HL-60 (cell line): ENCODE measurements around the gene S100A16.
"Not testable (repeated sequence)": the region's sequence is repeated elsewhere in the genome, so short reads cannot be mapped to it uniquely, and the experiment has no call there.

Experiments used
- DNase-seq, 2 experiments: peaks; one replicate each; pipeline ENCODE4 v3.0.0-alpha.2; 2010 to 2020; ENCODE audit warnings: low read depth in 1 of 2, low spot score in 1 of 2
- H3K27ac ChIP-seq: fragments of 250-450 bp; sonication (Bioruptor Pico); replicated peaks from 2 replicates; pipeline ENCODE4 v1.5.1; 2020; ENCODE audit warnings: mild to moderate bottlenecking, moderate library complexity
- H3K27me3 ChIP-seq: fragments of 250-450 bp; sonication (Bioruptor Pico); 2 replicates; pipeline ENCODE4 v1.5.1; 2021; ENCODE audit warnings: mild to moderate bottlenecking, moderate library complexity; ENCODE audit not compliant: insufficient read depth, poor library complexity, severe bottlenecking
- H3K4me3 ChIP-seq: replicated peaks from 2 replicates; pipeline ENCODE4 v1.5.1; 2011; ENCODE audit warnings: mild to moderate bottlenecking, control low read depth, low read length; ENCODE audit not compliant: insufficient read depth
- CTCF ChIP-seq: IDR thresholded peaks from one replicate; pipeline ENCODE4 v1.5.1; 2011; ENCODE audit warnings: low read length, control low read depth, inconsistent platforms; ENCODE audit not compliant: insufficient read depth
- GABPA ChIP-seq: IDR thresholded peaks from 2 replicates; pipeline ENCODE4 v1.6.1; 2012; ENCODE audit warnings: low read depth
- POLR2AphosphoS5 ChIP-seq: IDR thresholded peaks from 2 replicates; pipeline ENCODE4 v1.6.1; 2012; ENCODE audit warnings: low read depth
- REST ChIP-seq: IDR thresholded peaks from 2 replicates; pipeline ENCODE4 v1.6.1; 2012; ENCODE audit warnings: low read depth; ENCODE audit not compliant: insufficient replicate concordance
- SPI1 ChIP-seq: IDR thresholded peaks from 2 replicates; pipeline ENCODE4 v1.6.1; 2012; ENCODE audit warnings: low read depth, mild to moderate bottlenecking, borderline replicate concordance

S100A16 gene

GRCh38 chr1:153585006-153585405 lies 27.9 kb downstream of the S100A16 start:
- Histone ChIP-seq H3K27ac (no peak overlapping the region), H3K27me3 (peaks cover 4% of the 10 kb centered on the region), H3K4me3 (no peak overlapping the region)
- TF ChIP-seq GABPA (no peak), CTCF (no peak), REST (no peak), POLR2AphosphoS5 (no peak), SPI1 (no peak)
- no peak for DNase-seq

GRCh38 chr1:153583976-153584375 lies 29.0 kb downstream of the S100A16 start:
- DNase-seq, result no peak
- TF ChIP-seq REST, result no peak
- no peak for TF ChIP-seq POLR2AphosphoS5
- no peak for TF ChIP-seq SPI1
- TF ChIP-seq CTCF, result no peak
- TF ChIP-seq GABPA, result no peak

GRCh38 chr1:153583514-153583913 lies 29.4 kb downstream of the S100A16 start:
- not testable (repeated sequence) for DNase-seq, H3K4me3 ChIP-seq, H3K27ac ChIP-seq, H3K27me3 ChIP-seq

More at GRCh38 chr1:153583976-153584375, 29.0 kb downstream of the S100A16 start:
- peaks cover 4% of the 10 kb centered on the region for H3K27me3 ChIP-seq
- H3K27ac ChIP-seq, result no peak overlapping the region
- no peak overlapping the region for H3K4me3 ChIP-seq

GRCh38 chr1:153582836-153583235 lies 30.1 kb downstream of the S100A16 start:
- H3K27ac ChIP-seq, H3K27me3 ChIP-seq, DNase-seq, H3K4me3 ChIP-seq: not testable (repeated sequence)

- Histone ChIP-seq H3K27me3 (peaks cover 9% of the 10 kb centered on the region), H3K27ac (no peak overlapping the region), H3K4me3 (no peak overlapping the region)
- TF ChIP-seq CTCF (no peak), SPI1 (no peak), REST (no peak), POLR2AphosphoS5 (no peak), GABPA (no peak)
- no peak for DNase-seq
Measured at GRCh38 chr1:153578936-153579335, 34.0 kb downstream of the S100A16 start.
